Activated effector memory CD4-positive, alpha-beta T cell treated with anti-CD3 and anti-CD28 coated beads, Interleukin-2, amount 50 U/mL, for 16 hours (primary cell): ENCODE results near the gene CLCN4.

Experiments used
- DNase-seq: peaks from one replicate; pipeline ENCODE4 v3.0.0-alpha.2; 2020

Gene CLCN4

GRCh38 chrX:10199212-10199611 lies 42.4 kb downstream of the CLCN4 start:
- no peak for DNase-seq

GRCh38 chrX:10203617-10204016 lies 46.8 kb downstream of the CLCN4 start:
- DNase-seq, result no peak

- DNase-seq, result no peak
These were observed 49.5 kb downstream of the CLCN4 start for GRCh38 chrX:10206317-10206716.

- no peak for DNase-seq
These were observed 51.6 kb downstream of the CLCN4 start for GRCh38 chrX:10208281-10208856.

- no peak for DNase-seq
These were observed 52.2 kb downstream of the CLCN4 start for GRCh38 chrX:10208953-10209352.

GRCh38 chrX:10212395-10212794 lies 55.6 kb downstream of the CLCN4 start:
- no peak for DNase-seq

GRCh38 chrX:10213716-10214115 lies 56.9 kb downstream of the CLCN4 start:
- DNase-seq, result no peak

GRCh38 chrX:10216208-10216607 lies 59.4 kb downstream of the CLCN4 start:
- DNase-seq, result no peak

GRCh38 chrX:10217198-10217597 lies 60.4 kb downstream of the CLCN4 start:
- no peak for DNase-seq

- no peak for DNase-seq
These were observed 64.9 kb downstream of the CLCN4 start for GRCh38 chrX:10221651-10222050.

GRCh38 chrX:10223276-10223675 lies 66.5 kb downstream of the CLCN4 start:
- no peak for DNase-seq

GRCh38 chrX:10223781-10224180 lies 67.0 kb downstream of the CLCN4 start:
- no peak for DNase-seq

GRCh38 chrX:10230222-10230621 lies 73.4 kb downstream of the CLCN4 start:
- DNase-seq, result no peak

- no peak for DNase-seq
These were observed 74.7 kb downstream of the CLCN4 start for GRCh38 chrX:10231461-10231860.

- no peak for DNase-seq
These were observed 76.4 kb downstream of the CLCN4 start for GRCh38 chrX:10233173-10233572.

GRCh38 chrX:10233696-10234095 lies 76.9 kb downstream of the CLCN4 start:
- no peak for DNase-seq

- no peak for DNase-seq
These were observed 79.1 kb downstream of the CLCN4 start for GRCh38 chrX:10235851-10236250.

- DNase-seq, result no peak
These were observed 80.5 kb downstream of the CLCN4 start for GRCh38 chrX:10237241-10237640.

GRCh38 chrX:10239611-10240064 lies 82.9 kb downstream of the CLCN4 start:
- DNase-seq, result no peak

GRCh38 chrX:10240918-10241317 lies 84.1 kb downstream of the CLCN4 start:
- DNase-seq, result no peak

GRCh38 chrX:10242026-10242425 lies 85.3 kb downstream of the CLCN4 start:
- DNase-seq, result no peak

- DNase-seq, result no peak
These were observed 86.3 kb downstream of the CLCN4 start for GRCh38 chrX:10243106-10243505.

GRCh38 chrX:10244915-10245622 lies 88.3 kb downstream of the CLCN4 start:
- no peak for DNase-seq

- no peak for DNase-seq
These were observed 89.1 kb downstream of the CLCN4 start for GRCh38 chrX:10245886-10246285.

GRCh38 chrX:10246297-10246696 lies 89.5 kb downstream of the CLCN4 start:
- DNase-seq, result no peak
